ENCODE measurements around the gene CHST11.

Gene CHST11

GRCh38 chr12:104482113-104482512 lies 25.4 kb downstream of the CHST11 start:
- Histone ChIP-seq H3K9me3 (ENCODE audit: control insufficient read depth, insufficient read depth, low read length) (no peaks in the 10 kb centered on the region), H3K27me3 (ENCODE audit: control insufficient read depth, low read length) (no peaks in the 10 kb centered on the region), H3K4me1 (ENCODE audit: control insufficient read depth, low read length) (peaks cover 85% of the 10 kb centered on the region), H3K79me2 (ENCODE audit: control insufficient read depth, low read length) (peaks cover 36% of the 10 kb centered on the region), H3K9me2 (replicated peaks; ENCODE audit: control insufficient read depth, low read length) (no peaks in the 10 kb centered on the region), H3F3A (ENCODE audit: control insufficient read depth, insufficient read depth) (peaks cover 5% of the 10 kb centered on the region; the same call in 1 of the 2 replicates), H3K27ac (ENCODE audit: low read depth, low read length) (no peak overlapping the region), H3K4me3 (ENCODE audit: low read length) (no peak overlapping the region), H3K4me2 (ENCODE audit: low read length) (no peak overlapping the region), H4K20me1 (ENCODE audit: control insufficient read depth, insufficient read depth, low read depth, low read length) (no peaks in the 10 kb centered on the region), H3K36me3 (ENCODE audit: control insufficient read depth, low read length) (no peaks in the 10 kb centered on the region)
- TF ChIP-seq EZH2phosphoT487 (IDR thresholded peaks at IDR 0.05; ENCODE audit: borderline replicate concordance, low read length) (no peak), CTCF (IDR thresholded peaks at IDR 0.05; ENCODE audit: low read depth, low read length, poor library complexity, severe bottlenecking) (no peak)

DNA sequence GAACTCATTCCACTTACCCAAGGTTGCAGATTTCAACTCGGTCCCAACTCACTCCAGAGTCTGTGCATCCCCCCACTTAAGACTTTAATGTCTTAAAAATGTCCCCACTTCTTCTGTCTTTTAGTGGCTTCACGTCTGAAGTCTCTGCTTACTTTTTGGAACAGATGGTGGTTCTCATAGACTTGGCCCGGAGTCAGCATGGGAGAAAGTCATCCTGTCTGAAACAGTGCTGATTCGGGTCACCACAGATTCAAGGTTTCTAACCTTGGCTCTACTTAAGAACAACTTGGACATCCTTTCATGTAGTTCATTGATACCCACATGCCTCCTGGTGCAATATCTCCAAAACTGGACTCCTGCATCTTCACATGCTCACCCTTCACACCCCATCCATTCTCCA lies 26.0 kb downstream of the CHST11 start:
- Histone ChIP-seq H3K79me2 (ENCODE audit: control insufficient read depth, low read length) (peaks cover 32% of the 10 kb centered on the region), H3K27ac (ENCODE audit: low read depth, low read length) (no peak overlapping the region), H3K4me3 (ENCODE audit: low read length) (no peak overlapping the region), H3K9me2 (replicated peaks; ENCODE audit: control insufficient read depth, low read length) (no peaks in the 10 kb centered on the region), H3K4me1 (ENCODE audit: control insufficient read depth, low read length) (peaks cover 84% of the 10 kb centered on the region), H3K9me3 (ENCODE audit: control insufficient read depth, insufficient read depth, low read length) (no peaks in the 10 kb centered on the region), H4K20me1 (ENCODE audit: control insufficient read depth, insufficient read depth, low read depth, low read length) (no peaks in the 10 kb centered on the region), H3F3A (ENCODE audit: control insufficient read depth, insufficient read depth) (peaks cover 5% of the 10 kb centered on the region; the same call in 1 of the 2 replicates), H3K27me3 (ENCODE audit: control insufficient read depth, low read length) (no peaks in the 10 kb centered on the region), H3K36me3 (ENCODE audit: control insufficient read depth, low read length) (no peaks in the 10 kb centered on the region), H3K4me2 (ENCODE audit: low read length) (no peak overlapping the region)
- TF ChIP-seq CTCF (IDR thresholded peaks at IDR 0.05; ENCODE audit: low read depth, low read length, poor library complexity, severe bottlenecking): no peak

DNA sequence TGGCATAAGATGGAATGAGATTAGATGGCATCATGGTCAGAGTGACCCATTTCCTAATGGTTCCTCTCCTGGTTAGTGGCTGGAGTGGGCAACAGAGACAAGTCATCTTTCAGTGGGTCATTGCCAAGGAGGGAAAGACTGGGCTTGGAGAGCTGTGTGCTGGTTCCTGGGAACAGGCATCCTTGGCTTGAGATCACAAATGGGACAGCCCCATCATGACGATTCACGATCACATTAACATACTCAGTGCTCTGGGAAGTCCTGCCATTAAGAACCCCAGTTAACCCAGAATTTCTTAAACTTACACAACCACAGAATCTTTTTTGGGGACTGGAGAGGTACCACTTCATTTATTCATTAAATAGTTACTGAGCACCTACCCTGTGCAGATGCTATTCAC lies 27.3 kb downstream of the CHST11 start:
- H3K4me1 ChIP-seq (ENCODE audit: control insufficient read depth, low read length): peaks cover 79% of the 10 kb centered on the region
- no peak overlapping the region for H3K4me2 ChIP-seq (ENCODE audit: low read length)
- H3K36me3 ChIP-seq (ENCODE audit: control insufficient read depth, low read length): no peaks in the 10 kb centered on the region
- H3K9me2 ChIP-seq (replicated peaks; ENCODE audit: control insufficient read depth, low read length): no peaks in the 10 kb centered on the region
- no peaks in the 10 kb centered on the region for H4K20me1 ChIP-seq (ENCODE audit: control insufficient read depth, insufficient read depth, low read depth, low read length)
- no peaks in the 10 kb centered on the region for H3K9me3 ChIP-seq (ENCODE audit: control insufficient read depth, insufficient read depth, low read length)
- no peaks in the 10 kb centered on the region for H3F3A ChIP-seq (ENCODE audit: control insufficient read depth, insufficient read depth)
- no peak overlapping the region for H3K4me3 ChIP-seq (ENCODE audit: low read length)
- no peak for TF ChIP-seq EZH2phosphoT487 (IDR thresholded peaks at IDR 0.05; ENCODE audit: borderline replicate concordance, low read length)
- TF ChIP-seq CTCF (IDR thresholded peaks at IDR 0.05; ENCODE audit: low read depth, low read length, poor library complexity, severe bottlenecking): no peak
- peaks cover 29% of the 10 kb centered on the region for H3K79me2 ChIP-seq (ENCODE audit: control insufficient read depth, low read length)
- no peak overlapping the region for H3K27ac ChIP-seq (ENCODE audit: low read depth, low read length)
- H3K27me3 ChIP-seq (ENCODE audit: control insufficient read depth, low read length): no peaks in the 10 kb centered on the region

Data from DOHH2 (cell line).